Upper lobe of left lung (tissue), 4 donors: ENCODE data around the gene ZKSCAN1.

Experiments used
- CTCF ChIP-seq, 6 experiments: fragments of 450-650 bp in 4 of 6; fragments of 200-600 bp in 2 of 6; sonication (generic) in 2 of 6; IDR thresholded peaks; one replicate each; pipeline ENCODE4 v1.5.1; 2016 to 2019; ENCODE audit warnings: antibody characterized with exemption in 6 of 6
- POLR2A ChIP-seq, 4 donors: fragments of 450-650 bp; IDR thresholded peaks; one replicate each; pipeline ENCODE4 v1.5.1; 2016 to 2017; ENCODE audit warnings: antibody characterized with exemption in 4 of 4, mild to moderate bottlenecking in 2 of 4

- no peak for TF ChIP-seq CTCF (IDR thresholded peaks at IDR 0.05)
- TF ChIP-seq POLR2A (IDR thresholded peaks at IDR 0.05) = no peak
Measured at GRCh38 chr7:100080907-100081534, 65.6 kb downstream of the ZKSCAN1 start.
